ENCODE data around the gene HECTD4.
"Not testable (repeated sequence)": the region's sequence is repeated elsewhere in the genome, so short reads cannot be mapped to it uniquely, and the experiment has no call there.

HECTD4 gene

GRCh38 chr12:112261559-112261958 is 120.7 kb downstream of the HECTD4 start:
- DNase-seq = no peak

GRCh38 chr12:112258926-112259325 is 123.3 kb downstream of the HECTD4 start:
- DNase-seq = no peak

- no peak for DNase-seq
Observed at GRCh38 chr12:112256780-112257179, 125.5 kb downstream of the HECTD4 start.

DNA sequence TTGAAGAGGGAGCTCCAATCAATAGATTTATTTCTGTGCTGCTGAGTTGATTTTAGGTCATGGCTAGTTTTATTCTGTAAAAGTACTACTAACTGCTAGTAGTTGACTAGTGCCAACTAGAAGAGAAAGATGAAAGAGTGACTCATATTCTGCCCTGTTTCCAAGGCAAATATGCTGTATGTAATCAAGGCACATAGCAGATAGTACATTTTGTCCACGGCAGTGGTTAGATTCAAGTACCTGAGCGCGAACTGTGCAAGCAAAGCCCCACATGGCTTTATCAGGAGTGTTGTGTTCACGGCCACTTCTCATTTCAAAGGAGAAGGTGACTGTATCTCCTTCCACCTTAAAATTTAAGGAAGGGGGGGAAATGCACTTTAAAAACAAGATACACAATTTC is 130.0 kb downstream of the HECTD4 start:
- no peak for DNase-seq

- DNase-seq = not testable (repeated sequence)
Observed at GRCh38 chr12:112244902-112245301, 137.3 kb downstream of the HECTD4 start.

- no peak for DNase-seq
Observed at GRCh38 chr12:112243255-112244110, 138.7 kb downstream of the HECTD4 start.

- DNase-seq = no peak
Observed at GRCh38 chr12:112241176-112241575, 141.1 kb downstream of the HECTD4 start.

DNA sequence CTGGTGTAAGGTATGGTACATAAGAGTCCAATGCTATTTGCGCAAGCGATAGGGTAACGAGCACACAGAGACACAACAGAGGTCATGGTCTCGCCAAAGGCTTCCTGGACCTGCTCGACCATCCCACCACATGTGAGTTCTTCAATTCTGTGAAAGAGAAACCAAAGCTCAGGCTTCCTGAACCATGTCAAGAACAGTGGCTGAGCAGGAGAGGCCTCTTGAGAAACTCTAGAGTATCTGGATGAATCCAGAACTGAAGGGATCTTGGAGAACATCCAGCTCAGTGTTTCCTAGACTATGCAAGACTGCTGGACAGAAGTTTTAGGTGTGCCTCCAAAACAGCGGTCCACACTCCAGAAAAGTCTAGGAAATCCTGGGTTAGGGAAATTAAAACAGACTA is 142.3 kb downstream of the HECTD4 start:
- no peak for DNase-seq

DNA sequence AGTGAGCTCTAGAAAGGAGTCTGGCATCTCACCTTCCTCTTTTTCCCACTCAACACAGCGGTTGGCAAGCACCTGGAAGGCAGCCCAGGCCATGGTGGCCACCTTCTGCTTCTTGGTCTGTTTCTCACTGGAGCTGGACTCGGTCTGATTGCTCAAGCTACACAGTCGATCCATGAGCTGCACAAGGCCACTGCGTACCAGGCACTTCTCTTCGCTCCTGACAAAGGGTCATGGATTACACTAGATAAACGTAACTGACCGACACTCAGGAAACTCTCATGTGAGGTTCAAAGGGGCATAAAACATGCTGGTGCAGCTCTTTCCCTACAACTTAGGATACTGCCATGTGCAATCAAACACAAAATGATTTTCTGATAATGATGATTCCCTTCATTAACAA is 143.2 kb downstream of the HECTD4 start:
- no peak for DNase-seq

DNA sequence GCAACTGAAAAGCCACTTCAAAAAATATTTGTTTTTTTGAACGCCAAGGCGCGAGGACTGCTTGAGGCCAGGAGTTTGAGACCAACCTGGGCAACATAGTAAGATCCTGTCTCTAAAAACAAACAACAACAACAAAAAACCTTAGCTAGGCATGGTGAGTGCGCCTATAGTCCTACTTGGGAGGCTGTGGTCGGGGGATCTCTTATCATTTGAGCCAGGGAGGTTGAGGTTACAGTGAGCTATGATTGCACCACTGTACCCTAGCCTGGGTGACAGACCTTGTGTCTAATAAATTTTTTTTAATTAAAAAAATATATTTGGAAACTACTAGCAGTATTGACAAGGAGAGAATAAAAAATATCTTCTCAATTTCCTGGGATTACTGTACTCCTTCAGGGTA is 143.8 kb downstream of the HECTD4 start:
- DNase-seq = no peak

DNA sequence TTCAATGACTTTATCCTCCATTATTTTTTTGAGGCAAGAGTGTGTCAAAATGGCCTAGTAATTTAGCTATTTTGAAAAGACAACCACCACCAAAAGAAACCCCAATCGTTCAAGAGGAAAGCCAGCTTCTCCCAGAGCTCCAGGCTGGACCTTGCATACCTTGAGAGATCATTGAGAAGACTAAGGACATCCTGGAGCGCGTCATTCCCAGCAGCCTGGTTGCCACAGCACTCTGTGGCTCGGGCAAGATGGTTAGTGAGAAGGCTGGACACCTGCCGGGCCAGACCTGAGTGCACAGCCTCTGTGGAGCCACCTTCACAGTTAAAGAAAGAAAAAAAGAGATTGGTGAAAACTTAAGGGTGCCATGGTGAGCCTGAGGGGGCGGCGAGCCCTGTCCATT is 145.4 kb downstream of the HECTD4 start:
- no peak for DNase-seq

DNA sequence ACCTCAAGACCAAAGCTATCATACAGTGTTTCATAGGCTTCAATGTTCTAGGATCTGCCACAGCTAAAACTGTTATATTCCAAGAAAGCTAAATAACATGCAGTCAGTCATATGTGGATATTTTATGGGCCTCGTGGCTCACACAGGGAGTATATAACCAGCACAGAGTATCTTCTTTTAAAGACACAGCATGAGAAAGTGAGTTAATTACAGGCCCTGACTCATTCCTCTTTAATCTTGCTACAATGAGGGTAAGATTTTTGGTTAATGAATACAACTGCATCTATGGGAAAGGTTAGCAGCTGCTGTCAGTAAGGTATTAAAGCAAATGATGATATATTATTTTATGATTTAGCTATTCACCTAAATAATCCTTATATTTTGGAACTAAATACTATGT is 145.8 kb downstream of the HECTD4 start:
- no peak for DNase-seq

- no peak for DNase-seq
Observed at GRCh38 chr12:112234303-112234702, 147.9 kb downstream of the HECTD4 start.

GRCh38 chr12:112233242-112233641 is 149.0 kb downstream of the HECTD4 start:
- no peak for DNase-seq

DNA sequence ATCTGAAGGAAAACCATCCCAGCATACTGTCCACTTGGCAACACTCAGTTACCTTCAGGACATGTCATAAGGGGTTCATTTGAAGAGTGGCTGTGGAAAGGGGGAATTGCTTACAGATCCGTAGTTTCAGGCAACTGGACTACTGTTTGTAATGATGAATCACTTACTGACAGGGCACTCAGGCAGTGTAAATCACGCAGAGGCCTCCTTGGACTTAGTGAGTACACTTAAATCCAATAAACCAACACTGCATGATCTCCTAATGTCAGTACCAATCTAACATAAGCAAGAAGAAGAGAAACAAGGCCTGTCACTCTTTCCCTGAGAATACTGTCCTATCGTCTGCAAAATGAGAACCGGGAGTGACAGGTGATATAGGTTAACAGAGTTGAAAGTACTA is 152.1 kb downstream of the HECTD4 start:
- DNase-seq = no peak

DNA sequence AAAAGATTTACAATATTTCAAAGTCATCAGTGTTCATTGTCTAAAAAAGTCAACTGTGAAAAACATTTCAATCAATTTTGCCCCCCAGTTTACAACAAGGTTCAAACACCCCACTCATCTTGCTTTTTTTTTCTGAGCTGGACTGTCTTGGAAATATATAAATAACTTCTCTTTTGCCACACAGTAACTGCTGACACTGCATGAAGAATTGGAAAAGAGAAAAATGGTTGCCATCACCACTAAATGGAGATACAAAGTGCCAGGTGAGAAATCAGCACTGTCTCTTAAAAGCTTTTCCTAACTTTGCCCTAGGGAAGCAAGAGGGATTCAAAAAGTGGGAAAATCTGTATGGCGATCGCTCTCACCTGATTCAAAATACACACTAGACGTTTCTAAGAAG is 155.5 kb downstream of the HECTD4 start:
- DNase-seq = no peak

GRCh38 chr12:112220628-112221027 is 161.6 kb downstream of the HECTD4 start:
- not testable (repeated sequence) for DNase-seq

DNA sequence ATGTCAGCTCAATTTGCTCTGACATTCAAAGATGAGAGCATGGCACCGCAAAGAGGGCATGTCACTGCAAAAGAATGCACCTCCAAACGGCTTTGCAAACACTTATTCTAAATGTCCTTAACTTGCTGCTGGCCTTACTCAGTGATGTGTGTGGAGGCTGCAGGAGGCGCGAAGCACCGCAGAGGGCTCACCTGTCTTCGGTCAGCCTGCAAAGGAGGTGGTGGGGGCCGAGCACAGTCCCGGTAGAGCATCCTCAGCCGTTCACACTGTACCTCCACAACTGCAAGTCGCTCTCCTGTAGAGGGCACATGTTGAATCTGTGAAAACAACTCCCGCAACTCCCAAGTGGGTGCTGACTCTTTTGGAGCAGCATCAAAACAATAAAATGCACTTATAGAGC is 163.0 kb downstream of the HECTD4 start:
- DNase-seq = no peak

DNA sequence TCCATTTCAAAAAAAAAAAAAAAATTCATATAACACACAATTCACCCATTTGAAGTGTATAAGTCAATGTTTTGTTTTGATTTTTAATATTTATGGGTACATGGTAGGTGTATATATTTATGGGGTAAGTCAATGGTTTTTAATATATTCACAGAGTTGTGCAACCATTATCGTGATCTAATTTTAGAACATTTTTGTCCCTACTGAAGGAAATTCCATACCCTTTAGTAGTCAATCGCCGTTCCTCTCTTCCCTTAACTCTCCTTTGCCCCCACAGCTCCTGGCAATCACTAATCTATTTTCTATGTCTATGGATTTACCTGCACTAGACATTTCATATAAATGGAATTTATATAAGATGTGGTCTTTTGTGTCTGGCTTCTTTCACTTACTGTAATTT is 164.1 kb downstream of the HECTD4 start:
- no peak for DNase-seq

GRCh38 chr12:112217647-112218046 is 164.6 kb downstream of the HECTD4 start:
- DNase-seq = no peak

DNA sequence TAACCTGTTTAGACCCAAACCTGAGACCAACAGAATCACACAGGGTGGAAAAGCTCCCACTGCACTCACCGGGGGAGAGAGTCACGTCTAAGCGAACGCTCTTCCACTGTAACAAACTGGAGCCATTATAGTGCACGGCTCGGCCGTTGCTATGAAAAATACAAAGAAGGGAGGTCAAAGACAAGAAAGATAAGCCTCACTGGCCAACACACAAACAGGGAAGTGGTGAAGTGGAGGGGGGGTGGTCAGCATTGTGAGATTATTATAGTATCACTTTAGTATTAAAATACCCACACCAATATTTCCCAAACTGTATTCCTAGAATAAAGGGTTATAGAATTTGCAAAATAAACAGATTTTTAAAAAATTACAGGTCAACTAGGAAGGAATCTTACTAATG is 166.0 kb downstream of the HECTD4 start:
- no peak for DNase-seq

GRCh38 chr12:112214064-112214463 is 168.2 kb downstream of the HECTD4 start:
- DNase-seq = no peak

- no peak for DNase-seq
Observed at GRCh38 chr12:112208301-112208910, 173.8 kb downstream of the HECTD4 start.

DNA sequence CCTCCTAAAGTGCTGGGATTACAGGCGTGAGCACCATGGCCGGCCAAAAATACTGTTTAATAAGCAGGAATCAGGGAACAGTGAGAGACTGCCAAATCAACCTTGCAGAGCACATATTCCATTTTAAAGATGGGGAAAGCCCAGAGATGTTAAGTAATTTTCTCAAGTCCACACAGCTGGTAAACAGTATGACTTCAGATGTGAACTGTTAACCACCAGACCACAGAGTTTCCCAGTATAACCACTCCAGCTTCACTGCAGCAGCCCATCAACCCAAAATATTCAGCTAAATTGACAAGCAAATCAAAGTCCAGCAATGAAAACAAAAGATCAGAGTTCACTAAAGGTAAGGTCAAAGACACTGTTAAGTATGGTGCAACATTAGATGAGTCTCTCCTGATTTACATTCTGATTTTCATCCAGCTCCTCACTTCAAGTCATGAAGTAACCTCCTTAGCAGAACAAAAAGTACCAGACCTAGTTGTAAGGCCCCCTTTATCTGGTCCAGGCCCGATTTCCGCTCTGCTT is 174.8 kb downstream of the HECTD4 start:
- DNase-seq = peak in 1 of 5 experiments; percentile 18
